Right renal cortex interstitium (tissue), 3 donors: ENCODE results near the gene ZNF80. TPM values are rescaled to one million over a fixed set of nuclear protein-coding genes. Genes with fewer than 3 reads are reported as not detected.

Experiments
- polyA plus RNA-seq, 3 donors: library from polyadenylated mRNA; unstranded; fragments of 120-200 nt; gene quantifications; one replicate each; pipeline ENCODE4 v1.2.1, GENCODE V29; 2013; ENCODE audit not compliant: insufficient read length in 3 of 3

Gene ZNF80
- polyA plus RNA-seq, 3 donors, result 0.06 TPM; not detected in 2

Other genes starting within 250 kb of the ZNF80 start
- gene CCDC191, start 181.1 kb downstream of the ZNF80 start, polyA plus RNA-seq, result 10 to 100 TPM; 14.3 to 20.1 (median 15.5) TPM
- gene QTRT2, start 180.8 kb downstream of the ZNF80 start, polyA plus RNA-seq, result 10 to 100 TPM; 24.9 to 26.4 (median 24.9) TPM
- gene DRD3, start 58.5 kb downstream of the ZNF80 start, polyA plus RNA-seq, result not detected
- under 1 TPM in 2 of 3 donors, not detected in 1; 0.06 to 0.07 TPM for gene TIGIT, start 56.5 kb upstream of the ZNF80 start, polyA plus RNA-seq